ENCODE results near the gene TRABD2B. TPM values are rescaled to one million over a fixed set of nuclear protein-coding genes. Genes with fewer than 3 reads are reported as not detected.

Gene TRABD2B
- total RNA-seq, 1 experiment from 2014 or later = not detected

DNA sequence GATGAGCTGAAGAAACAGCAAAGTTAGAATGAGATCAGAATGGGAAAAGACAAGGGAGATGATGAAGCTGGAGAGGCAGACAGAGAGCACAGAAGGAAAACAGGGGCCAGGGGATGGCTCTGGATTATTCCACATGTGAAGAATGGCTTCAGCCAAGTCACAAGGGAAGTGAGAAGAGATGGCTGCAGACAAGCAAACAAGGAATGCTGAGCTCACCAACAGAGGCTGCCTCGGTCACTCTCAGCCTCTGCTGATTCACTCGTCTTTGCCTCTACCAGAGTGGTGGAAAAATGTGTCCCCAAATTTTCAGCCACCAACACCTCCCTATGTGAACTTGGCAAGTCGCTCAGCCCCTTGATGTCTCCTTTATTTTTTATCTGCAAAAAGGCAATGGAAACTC is 46.7 kb downstream of the TRABD2B start:
- H3K9me3 ChIP-seq (ENCODE audit: low read depth, low read length, poor library complexity, severe bottlenecking) = no peaks in the 10 kb centered on the region
- no peaks in the 10 kb centered on the region for H3K36me3 ChIP-seq (ENCODE audit: insufficient read depth, low read length, poor library complexity, severe bottlenecking)
- peaks cover 6% of the 10 kb centered on the region for H3K27me3 ChIP-seq (replicated peaks; ENCODE audit: insufficient read depth, low read depth, low read length, poor library complexity)
- BruUV-seq (replicated peaks) = no TSS peak
- no peak for TF ChIP-seq EZH2 (IDR thresholded peaks at IDR 0.05; ENCODE audit: borderline replicate concordance, low read depth, low read length, poor library complexity, severe bottlenecking)
- TF ChIP-seq, protein P1, sequence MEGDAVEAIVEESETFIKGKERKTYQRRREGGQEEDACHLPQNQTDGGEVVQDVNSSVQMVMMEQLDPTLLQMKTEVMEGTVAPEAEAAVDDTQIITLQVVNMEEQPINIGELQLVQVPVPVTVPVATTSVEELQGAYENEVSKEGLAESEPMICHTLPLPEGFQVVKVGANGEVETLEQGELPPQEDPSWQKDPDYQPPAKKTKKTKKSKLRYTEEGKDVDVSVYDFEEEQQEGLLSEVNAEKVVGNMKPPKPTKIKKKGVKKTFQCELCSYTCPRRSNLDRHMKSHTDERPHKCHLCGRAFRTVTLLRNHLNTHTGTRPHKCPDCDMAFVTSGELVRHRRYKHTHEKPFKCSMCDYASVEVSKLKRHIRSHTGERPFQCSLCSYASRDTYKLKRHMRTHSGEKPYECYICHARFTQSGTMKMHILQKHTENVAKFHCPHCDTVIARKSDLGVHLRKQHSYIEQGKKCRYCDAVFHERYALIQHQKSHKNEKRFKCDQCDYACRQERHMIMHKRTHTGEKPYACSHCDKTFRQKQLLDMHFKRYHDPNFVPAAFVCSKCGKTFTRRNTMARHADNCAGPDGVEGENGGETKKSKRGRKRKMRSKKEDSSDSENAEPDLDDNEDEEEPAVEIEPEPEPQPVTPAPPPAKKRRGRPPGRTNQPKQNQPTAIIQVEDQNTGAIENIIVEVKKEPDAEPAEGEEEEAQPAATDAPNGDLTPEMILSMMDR (conservative IDR thresholded peaks at IDR 0.05; ENCODE audit: low read depth, low read length) = no peak
- intact Hi-C loops (cut with micrococcal nuclease; ENCODE audit: unreplicated experiment) = no loop called here
- H3K4me1 ChIP-seq (ENCODE audit: insufficient read depth, low read length, poor library complexity, severe bottlenecking) = no peaks in the 10 kb centered on the region
- POLR2A ChIA-PET (ENCODE audit: low non-redundant PET) = no interaction called here
- DNase-seq (ENCODE audit: low spot score) = no peak
- no peak overlapping the region for H3K4me3 ChIP-seq (ENCODE audit: low read depth, low read length, poor library complexity, severe bottlenecking)
- no peak overlapping the region for H3K27ac ChIP-seq (ENCODE audit: low read depth, low read length, poor library complexity, severe bottlenecking)
- CTCF ChIA-PET = no interaction called here

DNA sequence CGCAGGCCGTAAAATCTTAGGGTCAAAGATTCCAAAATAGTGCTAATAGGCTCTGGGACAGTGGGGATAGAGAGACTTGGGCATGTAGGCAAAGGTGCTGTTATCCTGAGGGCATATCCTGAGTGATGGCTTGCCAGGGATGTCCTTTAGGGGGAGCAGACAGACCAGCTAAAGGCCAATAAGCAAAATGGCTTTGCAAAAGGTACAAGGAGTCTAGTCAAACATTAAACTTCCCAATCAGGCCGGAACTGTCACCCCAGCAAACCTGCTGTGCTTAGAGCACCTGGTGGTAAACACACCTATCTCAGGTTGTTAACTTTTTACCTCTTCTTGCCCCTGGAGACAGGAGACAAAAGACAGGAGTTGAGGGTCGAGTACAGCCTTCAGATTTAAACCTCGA is 49.1 kb downstream of the TRABD2B start:
- H3K4me1 ChIP-seq (ENCODE audit: insufficient read depth, low read length, poor library complexity, severe bottlenecking) = no peaks in the 10 kb centered on the region
- H3K27me3 ChIP-seq (replicated peaks; ENCODE audit: insufficient read depth, low read depth, low read length, poor library complexity) = peaks cover 25% of the 10 kb centered on the region
- CTCF ChIA-PET = interaction anchor here (0.6 kb wide), 1 partner anchor 727 kb away, joined by 3 read pairs; no protein-coding TSS in a partner anchor
- H3K9me3 ChIP-seq (ENCODE audit: low read depth, low read length, poor library complexity, severe bottlenecking) = no peaks in the 10 kb centered on the region
- BruUV-seq (replicated peaks) = no TSS peak
- POLR2A ChIA-PET (ENCODE audit: low non-redundant PET) = no interaction called here
- peak; percentile 12 for DNase-seq (ENCODE audit: low spot score)
- TF ChIP-seq EZH2 (IDR thresholded peaks at IDR 0.05; ENCODE audit: borderline replicate concordance, low read depth, low read length, poor library complexity, severe bottlenecking) = no peak
- TF ChIP-seq, protein P1 (conservative IDR thresholded peaks at IDR 0.05; ENCODE audit: low read depth, low read length) = peak; percentile 38
- intact Hi-C loops (cut with micrococcal nuclease; ENCODE audit: unreplicated experiment) = loop anchor here (5.0 kb wide), 1 partner anchor 254 kb away; no protein-coding TSS in a partner anchor
- no peak overlapping the region for H3K27ac ChIP-seq (ENCODE audit: low read depth, low read length, poor library complexity, severe bottlenecking)
- no peaks in the 10 kb centered on the region for H3K36me3 ChIP-seq (ENCODE audit: insufficient read depth, low read length, poor library complexity, severe bottlenecking)
- no peak overlapping the region for H3K4me3 ChIP-seq (ENCODE audit: low read depth, low read length, poor library complexity, severe bottlenecking)

DNA sequence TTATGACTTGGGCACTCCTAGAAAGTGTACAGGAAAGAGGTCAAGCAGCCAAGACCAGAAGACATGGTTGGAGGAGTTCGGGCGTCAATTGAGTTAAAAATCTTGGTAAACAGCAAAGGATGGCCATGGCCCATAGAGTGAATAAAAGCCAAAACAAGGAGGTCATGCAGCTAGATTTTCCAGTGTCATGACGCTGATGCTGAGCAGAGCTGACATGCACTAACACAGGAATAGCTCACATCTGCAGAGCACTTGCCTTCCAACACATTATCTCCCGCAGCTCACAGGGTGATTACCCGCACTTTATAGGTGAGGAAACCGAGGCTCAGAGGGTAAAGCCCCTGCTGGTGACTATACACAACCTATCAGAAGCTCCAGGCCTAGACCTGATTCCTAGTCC is 49.7 kb downstream of the TRABD2B start:
- H3K27me3 ChIP-seq (replicated peaks; ENCODE audit: insufficient read depth, low read depth, low read length, poor library complexity) = peaks cover 28% of the 10 kb centered on the region
- no peaks in the 10 kb centered on the region for H3K9me3 ChIP-seq (ENCODE audit: low read depth, low read length, poor library complexity, severe bottlenecking)
- no peaks in the 10 kb centered on the region for H3K4me1 ChIP-seq (ENCODE audit: insufficient read depth, low read length, poor library complexity, severe bottlenecking)
- no TSS peak for BruUV-seq (replicated peaks)
- DNase-seq (ENCODE audit: low spot score) = no peak
- no peak overlapping the region for H3K4me3 ChIP-seq (ENCODE audit: low read depth, low read length, poor library complexity, severe bottlenecking)
- no peaks in the 10 kb centered on the region for H3K36me3 ChIP-seq (ENCODE audit: insufficient read depth, low read length, poor library complexity, severe bottlenecking)
- POLR2A ChIA-PET (ENCODE audit: low non-redundant PET) = interaction anchor here (0.7 kb wide), 1 partner anchor 222 kb away, joined by 7 read pairs; no protein-coding TSS in a partner anchor
- CTCF ChIA-PET = no interaction called here
- TF ChIP-seq EZH2 (IDR thresholded peaks at IDR 0.05; ENCODE audit: borderline replicate concordance, low read depth, low read length, poor library complexity, severe bottlenecking) = no peak
- intact Hi-C loops (cut with micrococcal nuclease; ENCODE audit: unreplicated experiment) = loop anchor here (5.0 kb wide), 1 partner anchor 255 kb away; no protein-coding TSS in a partner anchor
- H3K27ac ChIP-seq (ENCODE audit: low read depth, low read length, poor library complexity, severe bottlenecking) = no peak overlapping the region

DNA sequence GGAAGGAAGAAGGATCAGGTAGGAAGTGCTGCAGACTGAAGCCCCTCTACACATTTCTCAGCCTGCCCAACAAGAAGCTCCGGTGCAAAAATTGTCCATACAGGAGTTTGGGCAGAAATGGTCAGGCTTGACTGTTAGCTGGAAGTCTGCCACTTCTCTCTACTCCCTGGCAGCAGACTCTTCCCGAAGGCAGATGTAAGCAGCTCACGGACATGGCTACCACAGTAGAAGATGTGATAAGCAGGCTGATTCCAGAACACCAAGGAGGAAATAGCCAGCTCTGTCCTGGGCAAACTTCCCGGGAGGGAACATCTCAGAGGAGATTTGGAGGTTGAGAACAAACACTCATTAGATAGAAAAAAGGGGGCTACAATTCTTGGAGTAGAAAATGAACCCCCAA is 52.6 kb downstream of the TRABD2B start:
- H3K4me1 ChIP-seq (ENCODE audit: insufficient read depth, low read length, poor library complexity, severe bottlenecking) = no peaks in the 10 kb centered on the region
- POLR2A ChIA-PET (ENCODE audit: low non-redundant PET) = no interaction called here
- TF ChIP-seq EZH2 (IDR thresholded peaks at IDR 0.05; ENCODE audit: borderline replicate concordance, low read depth, low read length, poor library complexity, severe bottlenecking) = no peak
- TF ChIP-seq, protein P1 (conservative IDR thresholded peaks at IDR 0.05; ENCODE audit: low read depth, low read length) = no peak
- no peak overlapping the region for H3K4me3 ChIP-seq (ENCODE audit: low read depth, low read length, poor library complexity, severe bottlenecking)
- intact Hi-C loops (cut with micrococcal nuclease; ENCODE audit: unreplicated experiment) = no loop called here
- no peaks in the 10 kb centered on the region for H3K36me3 ChIP-seq (ENCODE audit: insufficient read depth, low read length, poor library complexity, severe bottlenecking)
- DNase-seq (ENCODE audit: low spot score) = no peak
- no TSS peak for BruUV-seq (replicated peaks)
- no peaks in the 10 kb centered on the region for H3K9me3 ChIP-seq (ENCODE audit: low read depth, low read length, poor library complexity, severe bottlenecking)
- CTCF ChIA-PET = interaction anchor here (0.6 kb wide), 1 partner anchor 161 kb away, joined by 4 read pairs; no protein-coding TSS in a partner anchor
- no peak overlapping the region for H3K27ac ChIP-seq (ENCODE audit: low read depth, low read length, poor library complexity, severe bottlenecking)
- peaks cover 34% of the 10 kb centered on the region for H3K27me3 ChIP-seq (replicated peaks; ENCODE audit: insufficient read depth, low read depth, low read length, poor library complexity)

Measured in A673 (cell line).